Measurements from ENCODE around the gene DNAJB12.
A peak's percentile ranks its signal among the peaks of the same experiment; 100 is the strongest.

GRCh38 chr10:72340510-72341261 is 14.0 kb downstream of the DNAJB12 start:
- TF ChIP-seq CTCF (IDR thresholded peaks at IDR 0.05 in 8 of 11, conservative IDR thresholded peaks at IDR 0.05 in 3 of 11) (peak; percentile 92 to 99 (median 96)), POLR2A (IDR thresholded peaks at IDR 0.05) (no peak), POLR2AphosphoS5 (IDR thresholded peaks at IDR 0.05) (peak; percentile 77 to 84 (median 81))
